Fibroblast of pulmonary artery (primary cell): ENCODE measurements around the gene NR1D2.
"Not testable (repeated sequence)": the region's sequence is repeated elsewhere in the genome, so short reads cannot be mapped to it uniquely, and the experiment has no call there.

ENCODE experiments used
- DNase-seq: peaks from one replicate; pipeline ENCODE4 v3.0.0-alpha.2; 2010; ENCODE audit warnings: low read depth
- H3K4me3 ChIP-seq: replicated peaks from 2 replicates; pipeline ENCODE4 v1.5.1; 2011; ENCODE audit warnings: low read depth, mild to moderate bottlenecking, control low read depth, low read length, moderate library complexity
- CTCF ChIP-seq: IDR thresholded peaks from 2 replicates; pipeline ENCODE4 v1.5.1; 2011; ENCODE audit warnings: mild to moderate bottlenecking, control low read depth, low read length, inconsistent platforms; ENCODE audit errors: missing control alignments

NR1D2 gene

DNA sequence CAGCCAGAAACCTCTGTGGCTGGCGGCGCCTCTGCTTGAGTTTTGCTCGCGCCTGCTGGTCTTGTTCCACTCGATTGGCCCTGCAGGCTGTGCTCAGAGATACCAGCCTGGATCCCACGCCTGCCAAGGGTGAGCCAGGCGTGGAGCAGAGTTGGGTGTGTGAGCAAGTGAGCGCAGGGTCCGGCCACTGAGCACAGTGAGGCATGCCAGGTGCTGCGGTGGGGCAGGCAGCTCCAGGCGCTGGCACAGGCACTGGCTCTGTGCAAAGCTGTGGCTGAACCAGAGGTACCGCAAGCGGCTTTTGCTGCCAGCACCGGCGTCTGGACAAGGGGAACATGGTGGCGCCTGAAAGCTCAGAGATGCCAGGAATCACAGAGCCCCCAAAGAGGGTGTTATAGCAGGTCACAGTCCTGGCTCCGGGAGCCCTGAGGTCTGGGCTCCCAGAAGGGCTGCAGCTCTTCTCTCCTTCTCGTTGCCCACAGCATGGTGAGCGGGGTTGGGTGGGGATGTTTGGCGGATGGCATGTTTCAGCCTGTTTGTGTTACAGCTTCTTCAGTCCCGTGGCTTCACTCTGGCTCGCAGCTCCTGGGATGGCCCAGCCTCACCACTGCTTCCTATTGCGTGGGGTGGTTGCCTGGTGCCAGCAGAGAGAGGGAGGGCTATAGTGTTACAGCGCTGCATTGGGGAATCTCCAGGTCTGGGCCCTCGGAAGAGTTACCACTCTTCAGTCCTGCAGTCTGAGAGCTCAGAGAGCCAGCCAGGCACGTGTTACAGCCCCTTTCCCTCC lies 73.9 kb downstream of the NR1D2 start:
- no peak overlapping the region for H3K4me3 ChIP-seq
- no peak for DNase-seq
- no peak for TF ChIP-seq CTCF

GRCh38 chr3:24019585-24019984 lies 74.5 kb downstream of the NR1D2 start:
- H3K4me3 ChIP-seq: no peak overlapping the region
- TF ChIP-seq CTCF: no peak
- DNase-seq: no peak

DNA sequence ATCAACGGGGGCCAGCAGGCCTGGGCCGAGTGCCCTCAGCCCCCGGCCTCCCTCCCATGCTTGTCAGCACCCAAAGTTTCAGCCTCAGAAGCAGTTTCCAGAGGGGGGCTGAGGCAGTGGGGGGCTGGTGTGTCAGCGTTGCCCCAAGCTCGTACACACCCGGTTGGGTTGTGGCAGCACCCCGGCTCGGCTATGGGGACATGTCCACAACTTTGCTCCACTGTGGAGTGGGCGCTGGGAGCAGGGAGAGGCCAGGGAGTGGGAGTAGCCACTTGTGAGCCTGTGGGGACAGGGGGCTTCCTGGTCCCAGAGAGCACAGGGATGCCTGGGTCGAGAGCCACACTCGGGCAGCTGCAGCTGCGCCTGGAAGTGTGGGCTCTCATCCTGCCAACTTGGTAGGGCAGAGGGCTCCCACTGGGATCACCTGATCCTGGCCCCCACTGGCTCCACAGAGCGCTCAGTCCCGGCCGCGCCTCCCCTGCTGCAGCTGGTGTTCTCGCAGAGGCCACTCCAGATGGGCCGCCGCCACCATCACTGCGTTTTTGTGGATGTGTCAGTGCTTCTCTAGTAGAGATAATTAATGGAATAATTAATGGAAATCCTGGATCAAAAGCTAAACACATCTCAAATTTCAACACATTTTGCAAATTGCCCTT lies 75.1 kb downstream of the NR1D2 start:
- no peak for TF ChIP-seq CTCF
- no peak for DNase-seq
- no peak overlapping the region for H3K4me3 ChIP-seq

- no peak overlapping the region for H3K4me3 ChIP-seq
- DNase-seq: no peak
- TF ChIP-seq CTCF: no peak
Observed at GRCh38 chr3:24023197-24023596, 78.1 kb downstream of the NR1D2 start.

GRCh38 chr3:24025805-24026204 lies 80.7 kb downstream of the NR1D2 start:
- no peak for TF ChIP-seq CTCF
- H3K4me3 ChIP-seq: no peak overlapping the region
- no peak for DNase-seq

DNA sequence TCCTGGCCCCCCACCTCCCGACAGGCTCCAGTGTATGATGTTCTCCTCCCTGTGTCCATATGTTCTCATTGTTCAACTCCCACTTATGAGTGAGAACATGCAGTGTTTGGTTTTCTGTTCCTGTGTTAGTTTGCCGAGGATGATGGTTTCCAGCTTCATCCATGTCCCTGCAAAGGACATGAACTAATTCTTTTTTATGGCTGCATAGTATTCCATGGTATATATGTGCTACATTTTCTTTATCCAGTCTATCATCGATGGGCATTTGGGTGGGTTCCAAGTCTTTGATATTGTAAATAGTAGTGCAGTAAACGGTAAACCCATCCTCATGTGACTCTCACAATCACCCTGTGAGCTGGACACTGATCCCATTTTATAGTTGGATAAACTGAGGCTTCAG lies 81.6 kb downstream of the NR1D2 start:
- DNase-seq, H3K4me3 ChIP-seq: not testable (repeated sequence)

- no peak for DNase-seq
- no peak for TF ChIP-seq CTCF
- no peak overlapping the region for H3K4me3 ChIP-seq
Observed at GRCh38 chr3:24027946-24028345, 82.9 kb downstream of the NR1D2 start.
